Epidermal melanocyte (primary cell): ENCODE measurements around the gene LSG1.
A peak's percentile ranks its signal among the peaks of the same experiment; 100 is the strongest.

Source experiments
- DNase-seq: peaks from one replicate; pipeline ENCODE4 v3.0.0; 2011; ENCODE audit warnings: low spot score; ENCODE audit not compliant: insufficient read length

The LSG1 gene

DNA sequence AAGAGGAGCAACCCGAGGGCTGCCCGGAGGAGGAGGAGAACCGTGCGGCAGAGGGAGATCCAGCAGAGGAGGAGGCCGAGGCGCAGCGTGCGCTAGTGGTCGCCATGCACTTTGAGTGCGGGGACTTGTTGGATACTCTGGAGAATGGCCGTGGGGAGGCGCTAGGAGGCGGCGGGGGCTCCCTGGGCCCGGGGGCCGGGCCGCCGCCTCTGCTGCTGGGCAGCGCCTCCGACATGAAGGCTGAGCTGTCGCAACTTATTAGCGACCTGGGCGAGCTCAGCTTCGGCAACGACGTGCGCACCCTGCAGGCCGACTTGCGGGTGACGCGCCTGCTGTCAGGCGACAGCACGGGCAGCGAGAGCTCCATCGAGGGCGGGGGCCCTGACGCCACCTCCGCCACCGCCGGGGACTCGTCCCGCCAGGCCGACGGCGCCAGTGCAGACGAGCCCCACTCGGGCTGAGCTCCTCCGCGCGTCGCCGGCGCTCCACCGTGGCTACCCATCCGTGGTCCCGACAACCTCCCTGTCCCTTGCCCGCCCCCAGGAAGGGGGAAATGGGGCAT is 15.7 kb upstream of the LSG1 start:
- no peak for DNase-seq

- DNase-seq: peak; percentile 48
These were observed 15.0 kb upstream of the LSG1 start for GRCh38 chr3:194686816-194687637.

DNA sequence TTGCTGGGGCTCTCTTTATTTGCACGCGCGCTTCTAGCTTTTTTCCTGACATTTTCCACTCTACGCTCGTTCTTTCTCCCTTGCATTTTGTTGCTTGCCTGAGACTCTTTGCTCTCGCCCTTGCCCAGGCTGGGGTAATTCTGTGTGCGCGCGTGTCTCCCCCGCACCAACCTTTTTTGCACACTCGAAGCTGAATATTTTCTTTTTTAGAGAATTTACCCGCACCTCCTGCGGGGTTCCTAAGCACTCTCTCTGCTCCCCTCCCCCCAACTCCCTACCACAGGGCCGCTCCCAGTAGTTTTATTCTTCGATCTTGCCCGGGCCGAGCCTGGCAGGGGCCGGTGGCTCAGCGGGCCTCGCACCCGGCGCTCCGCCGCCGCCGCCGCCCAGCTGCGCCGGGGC is 14.4 kb upstream of the LSG1 start:
- DNase-seq: no peak

GRCh38 chr3:194685718-194686413 is 13.9 kb upstream of the LSG1 start, which contains the start of gene FAM43A:
FAM43A (plus strand) TSS chr3:194685883; CDS start chr3:194686827, 944 bp downstream.
- peak; percentile 94 for DNase-seq

DNA sequence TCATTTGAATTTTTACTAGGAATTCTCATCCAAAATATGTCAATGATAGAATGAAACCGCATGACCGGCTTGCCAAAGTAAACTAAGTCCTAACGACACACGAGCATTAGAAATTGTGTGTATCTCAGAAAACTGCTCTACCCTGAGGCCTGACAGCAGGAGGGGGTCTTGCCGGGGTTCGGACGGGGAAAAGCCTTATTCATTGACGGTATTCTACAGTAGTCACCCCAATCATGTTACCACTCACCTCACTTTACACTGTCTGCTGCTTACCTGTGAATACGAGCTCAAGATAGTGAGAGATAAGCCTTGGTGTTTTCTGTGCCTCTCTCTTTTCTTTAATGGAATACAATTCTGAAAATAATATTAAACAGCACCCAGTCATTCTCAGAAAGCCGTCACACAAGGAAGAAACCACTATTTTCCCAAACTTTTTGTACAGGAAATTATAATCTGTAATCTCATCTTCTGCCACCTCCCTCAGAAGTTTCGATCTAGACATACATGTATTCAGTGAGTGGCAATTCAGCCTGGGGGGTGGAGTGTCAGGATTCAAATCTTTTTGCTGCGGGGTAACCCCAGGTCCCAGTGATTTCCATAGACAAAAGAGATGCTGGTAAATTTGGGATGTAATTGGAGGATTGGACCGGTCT is 13.2 kb upstream of the LSG1 start:
- DNase-seq: no peak

DNA sequence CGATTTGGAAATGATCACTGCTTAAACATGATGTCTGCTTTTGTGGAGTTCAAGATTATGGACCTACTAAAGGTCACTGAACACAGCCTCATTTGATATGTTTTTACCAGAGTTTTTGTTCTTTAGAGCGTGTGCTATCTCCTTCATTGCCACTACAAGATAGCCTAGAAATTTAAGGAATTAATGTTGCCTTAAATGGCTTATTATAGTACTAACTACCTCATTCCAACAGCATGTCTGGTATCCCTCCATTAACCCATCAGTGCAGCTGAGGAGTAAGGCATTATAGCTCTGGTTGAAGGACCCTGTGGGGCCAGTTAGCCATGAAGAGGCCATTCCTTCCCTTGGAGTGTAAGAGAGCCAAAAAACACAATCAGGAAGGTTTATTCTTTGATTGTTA is 11.4 kb upstream of the LSG1 start:
- no peak for DNase-seq

DNA sequence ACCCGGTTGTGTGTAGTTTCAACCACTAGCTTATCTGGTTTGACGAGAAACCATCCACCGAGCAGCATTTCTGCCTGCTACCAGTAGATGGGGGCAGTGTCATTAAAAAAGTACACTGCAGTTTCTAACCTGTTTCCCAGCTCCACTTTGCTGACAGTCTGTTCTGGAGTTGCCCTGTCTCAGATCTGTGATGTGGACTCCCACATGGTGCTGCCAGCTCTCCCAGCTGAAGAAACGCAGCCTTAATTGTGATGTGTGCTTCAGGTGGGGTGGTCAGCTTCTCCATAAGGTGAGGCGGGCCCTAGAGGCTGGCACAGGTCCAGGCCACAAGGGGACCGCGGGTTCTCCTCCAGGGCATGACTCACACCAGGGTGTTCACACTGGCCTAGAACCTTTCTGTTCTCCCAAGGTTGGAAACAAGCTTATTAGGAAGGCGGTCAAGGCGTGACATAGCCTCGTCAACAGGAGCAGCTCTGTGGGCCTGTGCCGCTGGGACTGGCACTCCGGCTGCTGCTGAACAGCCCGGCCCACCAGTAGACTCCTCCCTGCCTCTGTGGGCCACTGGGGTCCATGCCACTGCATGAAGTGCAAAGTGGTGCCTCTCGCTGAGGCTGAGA is 10.8 kb upstream of the LSG1 start:
- peak; percentile 90 for DNase-seq

GRCh38 chr3:194682189-194682693 is 10.2 kb upstream of the LSG1 start:
- DNase-seq: no peak

DNA sequence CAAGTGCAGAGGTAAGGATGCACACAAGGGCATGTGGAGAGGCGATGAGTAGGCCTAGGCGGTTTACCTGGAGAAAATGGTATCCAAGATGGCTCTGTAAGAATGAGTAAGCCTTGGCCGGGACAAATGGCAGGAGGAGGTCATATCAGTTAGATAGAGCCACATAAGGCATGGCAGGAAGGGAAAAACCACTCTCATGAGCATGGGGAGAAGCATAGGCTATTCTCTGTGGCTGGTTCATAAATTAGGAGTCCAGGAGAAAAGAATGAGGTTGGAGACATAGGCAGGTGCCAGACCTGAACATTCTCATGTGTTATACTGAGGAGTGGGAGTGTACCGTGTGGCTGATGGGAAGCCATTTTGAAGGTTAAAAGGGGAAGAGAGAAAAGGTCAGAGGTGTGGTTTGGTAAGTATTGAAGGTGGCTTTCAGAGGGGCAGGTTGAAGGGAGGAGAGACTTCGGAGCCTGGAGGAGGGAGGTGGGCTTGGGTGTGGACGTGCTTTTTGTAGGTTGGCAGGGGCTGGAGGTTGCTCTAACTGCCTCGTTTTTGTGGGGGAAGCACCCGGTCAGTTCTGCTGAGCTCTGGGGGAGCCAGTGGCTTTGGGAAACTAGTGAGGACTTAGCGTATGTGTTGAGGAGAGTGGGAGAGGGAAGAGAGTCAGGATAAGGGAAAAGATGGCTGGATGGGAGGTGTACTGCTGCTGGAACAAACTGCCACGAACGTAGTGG is 9.1 kb upstream of the LSG1 start:
- no peak for DNase-seq

DNA sequence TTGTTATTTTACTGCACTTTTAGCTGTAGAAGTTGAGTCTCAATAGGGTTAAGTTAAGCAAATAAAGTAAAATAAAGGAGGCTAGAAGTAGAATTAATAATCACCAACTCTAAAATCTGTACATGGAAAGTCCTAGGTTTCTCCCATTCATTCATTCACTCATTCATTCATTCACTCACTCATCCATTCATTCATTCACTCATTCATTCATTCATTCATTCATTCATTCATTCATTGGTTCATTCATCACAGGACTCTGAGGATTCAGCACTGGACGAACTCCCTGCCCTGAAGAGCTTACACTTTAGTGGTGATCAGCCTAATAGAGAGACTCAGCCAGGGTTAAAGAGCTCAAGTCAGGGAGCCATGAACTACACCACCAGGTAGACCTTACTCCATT is 4.5 kb upstream of the LSG1 start:
- no peak for DNase-seq

GRCh38 chr3:194675680-194676079 is 3.7 kb upstream of the LSG1 start:
- DNase-seq: no peak

- DNase-seq: no peak
These were observed 3.2 kb upstream of the LSG1 start for GRCh38 chr3:194675081-194675640.

DNA sequence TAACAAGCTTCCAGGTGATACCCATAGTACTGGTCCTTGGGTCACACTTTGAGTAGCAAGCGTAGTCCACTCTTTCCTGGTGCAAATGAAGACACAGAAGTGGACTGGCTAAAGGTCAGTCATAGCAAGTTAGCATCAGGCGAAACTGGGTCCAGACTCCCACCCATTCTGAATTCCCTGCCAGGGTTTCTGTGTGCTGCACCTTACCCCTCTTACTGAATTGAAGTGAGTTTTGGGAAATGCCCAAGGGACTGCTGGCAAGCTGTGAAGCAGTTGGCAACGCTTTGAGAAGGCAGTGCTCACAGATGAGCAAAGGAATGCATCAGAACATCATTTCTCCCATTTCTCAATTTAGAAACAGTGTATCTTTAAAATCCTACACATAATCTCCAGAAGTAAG is 1.8 kb upstream of the LSG1 start:
- no peak for DNase-seq

- DNase-seq: no peak
These were observed 885 bp upstream of the LSG1 start for GRCh38 chr3:194672876-194673275.

GRCh38 chr3:194671511-194671899 is 486 bp downstream of the LSG1 start:
- DNase-seq: no peak

GRCh38 chr3:194667363-194667762 is 4.6 kb downstream of the LSG1 start:
- no peak for DNase-seq

GRCh38 chr3:194664857-194665256 is 7.1 kb downstream of the LSG1 start:
- DNase-seq: no peak

DNA sequence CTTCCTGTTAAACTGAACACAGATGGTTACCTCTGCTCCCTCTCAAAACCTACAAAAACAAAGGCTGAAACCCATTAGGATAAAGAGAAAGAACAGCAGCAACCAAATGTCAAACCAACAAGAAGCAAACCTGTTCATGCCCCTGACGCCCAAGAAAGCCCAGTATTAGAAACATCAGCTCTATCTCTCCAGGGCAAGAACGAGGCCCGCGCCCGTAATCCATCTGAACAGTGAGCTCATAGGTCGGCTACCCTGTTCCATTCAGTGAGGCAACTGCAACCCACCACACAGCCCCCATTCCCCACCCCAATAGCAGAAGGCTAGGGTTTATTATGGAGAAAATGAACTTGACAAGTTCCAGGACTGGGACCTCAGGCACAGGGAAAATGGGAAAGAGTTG is 10.0 kb downstream of the LSG1 start:
- DNase-seq: no peak

DNA sequence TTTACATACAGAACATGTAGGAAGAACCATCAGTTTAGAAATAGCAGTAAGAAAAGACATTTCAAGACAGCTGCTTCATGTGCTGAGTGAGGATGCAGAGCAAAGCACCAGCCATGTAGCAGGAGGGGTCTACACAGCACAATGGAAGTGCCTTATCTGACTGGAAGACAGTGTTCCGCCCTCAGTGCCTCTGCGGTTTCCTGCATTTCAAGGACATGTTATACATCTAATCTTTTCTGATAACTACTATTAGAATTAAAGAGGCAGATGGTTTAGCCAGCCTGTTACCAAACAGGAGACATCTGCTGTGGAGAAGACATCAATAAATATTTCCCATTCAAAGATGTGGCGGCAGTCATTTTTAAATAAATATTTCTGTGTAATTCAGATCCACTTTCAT is 10.6 kb downstream of the LSG1 start:
- no peak for DNase-seq

DNA sequence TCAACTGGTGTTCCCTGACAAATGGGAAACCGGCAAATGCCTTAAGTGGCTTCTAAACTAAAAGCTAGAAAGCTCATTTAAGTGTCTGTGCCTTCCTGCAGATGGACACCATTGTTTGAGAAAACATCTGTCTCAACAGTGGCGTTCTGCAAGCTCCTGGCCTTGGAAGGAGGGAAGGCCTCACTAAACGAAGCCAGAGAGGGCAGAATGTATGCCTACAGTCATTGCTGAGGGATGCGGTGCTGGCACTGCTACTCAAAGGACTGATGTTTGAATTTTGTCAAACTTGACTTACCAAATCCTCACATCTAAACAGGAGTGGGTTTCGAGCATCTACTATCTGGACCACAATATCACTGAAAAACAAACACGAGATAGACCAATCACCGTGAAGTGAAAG is 12.2 kb downstream of the LSG1 start:
- no peak for DNase-seq
